HCT116 (cell line): ENCODE measurements around the gene HOXD13.

Experiments used
- EZH2 ChIP-seq: fragments of 200-600 bp; sonication (generic); IDR thresholded peaks from 2 replicates; pipeline ENCODE4 v1.6.1; 2017; ENCODE audit warnings: antibody characterized with exemption, mixed run types
- EZH2phosphoT487 ChIP-seq: fragments of 200-600 bp; IDR thresholded peaks from 2 replicates; pipeline ENCODE4 v1.6.1; 2018; ENCODE audit warnings: antibody characterized with exemption, borderline replicate concordance
- RAD21 ChIP-seq: IDR thresholded peaks from 2 replicates; pipeline ENCODE4 v1.6.1; 2012; ENCODE audit warnings: low read depth, mild to moderate bottlenecking
- TF ChIP-seq, protein P1 (sequence below), 3 experiments: fragments of 200-600 bp in 1 of 3; sonication (generic) in 1 of 3; IDR thresholded peaks in 2 of 3; conservative IDR thresholded peaks in 1 of 3; 2 replicates each; pipeline ENCODE4 v1.5.1; 2012 to 2017; ENCODE audit warnings: low read depth in 2 of 3, low read length in 2 of 3, antibody characterized with exemption in 1 of 3, borderline replicate concordance in 1 of 3, control low read depth in 1 of 3, mild to moderate bottlenecking in 1 of 3, mixed read lengths in 1 of 3, mixed run types in 1 of 3, moderate library complexity in 1 of 3; ENCODE audit not compliant: insufficient read depth in 1 of 3
- TF ChIP-seq, protein P2 (sequence below): IDR thresholded peaks from 2 replicates; pipeline ENCODE4 v1.6.1; 2012

DNA sequence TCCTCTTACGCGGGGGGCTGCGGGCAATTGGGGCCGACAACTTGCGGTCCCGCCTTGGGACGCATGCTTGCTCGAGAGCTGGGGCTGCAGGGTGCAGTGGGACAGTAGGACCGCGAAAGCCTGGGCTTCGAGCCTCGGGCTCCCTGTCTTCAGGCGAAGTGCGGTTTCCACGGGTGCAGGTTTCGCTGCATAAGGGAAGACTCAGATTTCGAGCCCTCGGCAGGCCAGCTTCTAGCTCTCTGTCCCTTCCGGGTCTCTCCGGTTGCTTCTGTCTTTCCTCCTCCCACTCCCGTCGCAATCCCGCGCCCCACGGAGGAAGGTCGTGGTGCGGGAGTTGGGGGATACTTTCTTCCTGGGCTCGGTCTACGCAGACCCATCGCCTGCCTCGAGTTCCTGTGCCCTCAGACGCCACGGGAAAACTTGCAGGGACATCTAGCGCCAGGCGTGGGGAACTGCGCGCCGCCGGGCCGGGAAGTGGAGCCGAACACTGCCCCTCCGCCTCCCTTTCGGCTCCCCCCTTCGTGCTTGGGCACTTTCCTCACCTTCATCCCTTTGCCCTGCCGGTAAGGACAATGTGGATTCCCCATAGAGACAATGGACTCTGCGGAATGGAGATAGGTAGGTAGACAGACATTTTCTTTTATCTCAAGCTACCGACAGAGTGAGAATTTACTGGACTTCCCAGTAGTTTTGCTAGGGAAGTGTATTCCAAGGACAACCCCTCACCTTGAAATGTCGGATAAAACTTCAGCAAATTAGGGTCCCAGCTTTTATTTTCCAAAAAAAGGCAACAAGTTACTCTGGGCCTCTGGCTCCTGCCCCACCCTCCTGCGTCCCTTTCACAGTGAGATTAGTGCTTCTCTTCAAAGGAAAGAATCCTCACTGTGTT is 4.2 kb upstream of the HOXD13 start:
- TF ChIP-seq, protein P1, sequence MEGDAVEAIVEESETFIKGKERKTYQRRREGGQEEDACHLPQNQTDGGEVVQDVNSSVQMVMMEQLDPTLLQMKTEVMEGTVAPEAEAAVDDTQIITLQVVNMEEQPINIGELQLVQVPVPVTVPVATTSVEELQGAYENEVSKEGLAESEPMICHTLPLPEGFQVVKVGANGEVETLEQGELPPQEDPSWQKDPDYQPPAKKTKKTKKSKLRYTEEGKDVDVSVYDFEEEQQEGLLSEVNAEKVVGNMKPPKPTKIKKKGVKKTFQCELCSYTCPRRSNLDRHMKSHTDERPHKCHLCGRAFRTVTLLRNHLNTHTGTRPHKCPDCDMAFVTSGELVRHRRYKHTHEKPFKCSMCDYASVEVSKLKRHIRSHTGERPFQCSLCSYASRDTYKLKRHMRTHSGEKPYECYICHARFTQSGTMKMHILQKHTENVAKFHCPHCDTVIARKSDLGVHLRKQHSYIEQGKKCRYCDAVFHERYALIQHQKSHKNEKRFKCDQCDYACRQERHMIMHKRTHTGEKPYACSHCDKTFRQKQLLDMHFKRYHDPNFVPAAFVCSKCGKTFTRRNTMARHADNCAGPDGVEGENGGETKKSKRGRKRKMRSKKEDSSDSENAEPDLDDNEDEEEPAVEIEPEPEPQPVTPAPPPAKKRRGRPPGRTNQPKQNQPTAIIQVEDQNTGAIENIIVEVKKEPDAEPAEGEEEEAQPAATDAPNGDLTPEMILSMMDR (IDR thresholded peaks at IDR 0.05 in 2 of 3, conservative IDR thresholded peaks at IDR 0.05 in 1 of 3; ENCODE audit: borderline replicate concordance in 1 of 3, insufficient read depth in 1 of 3, low read depth in 2 of 3, low read length in 2 of 3) = peak; percentile 44 to 67 (median 65); a peak in 5 of 6 replicates
- TF ChIP-seq RAD21 (peak; percentile 64), EZH2 (no peak), EZH2phosphoT487 (no peak)
- TF ChIP-seq, protein P2, sequence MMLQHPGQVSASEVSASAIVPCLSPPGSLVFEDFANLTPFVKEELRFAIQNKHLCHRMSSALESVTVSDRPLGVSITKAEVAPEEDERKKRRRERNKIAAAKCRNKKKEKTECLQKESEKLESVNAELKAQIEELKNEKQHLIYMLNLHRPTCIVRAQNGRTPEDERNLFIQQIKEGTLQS = no peak
